ENCODE data around the gene RBMY1J.
"Not testable (repeated sequence)": the region's sequence is repeated elsewhere in the genome, so short reads cannot be mapped to it uniquely, and the experiment has no call there.

DNA sequence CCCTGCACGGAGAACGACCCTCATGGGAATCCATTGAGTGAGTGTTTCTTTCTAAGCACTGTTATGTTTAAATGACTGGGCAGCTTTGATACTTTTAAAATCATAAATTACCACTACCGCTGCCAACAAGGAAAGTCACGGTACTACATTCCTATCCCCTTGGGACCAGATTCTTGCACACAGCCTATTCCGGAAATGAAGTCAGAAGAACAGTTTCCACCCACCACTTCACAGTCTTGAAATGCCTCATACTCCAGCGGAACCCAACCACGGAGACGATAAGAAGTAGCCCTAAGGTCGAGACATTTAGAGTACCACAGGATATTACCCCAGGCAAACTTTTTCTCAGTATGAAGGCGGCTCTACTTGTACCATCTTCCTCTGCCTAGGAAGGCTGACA, 58.8 kb downstream of the RBMY1J start:
- TF ChIP-seq CTCF (IDR thresholded peaks at IDR 0.05); EZH2 (IDR thresholded peaks at IDR 0.05; ENCODE audit: borderline replicate concordance, insufficient read depth, low read depth, low read length, poor library complexity, severe bottlenecking): not testable (repeated sequence)
